Measurements from ENCODE around the gene EIF5A2.
"Not testable (repeated sequence)": the region's sequence is repeated elsewhere in the genome, so short reads cannot be mapped to it uniquely, and the experiment has no call there.

The EIF5A2 gene

GRCh38 chr3:170896781-170897180 lies 11.7 kb downstream of the EIF5A2 start:
- peaks cover 4% of the 10 kb centered on the region; the same call in 1 of the 2 replicates for H3K9me3 ChIP-seq (ENCODE audit: control insufficient read depth, insufficient read depth, low read length)
- no peak overlapping the region for H3K4me3 ChIP-seq (ENCODE audit: low read depth, low read length)
- no peak overlapping the region for H3K27ac ChIP-seq (ENCODE audit: low read depth, low read length)
- no peaks in the 10 kb centered on the region for H3K27me3 ChIP-seq (ENCODE audit: control insufficient read depth, insufficient read depth, low read length)
- no peaks in the 10 kb centered on the region for H3K4me1 ChIP-seq (ENCODE audit: control insufficient read depth, insufficient read depth, low read length)
- no peak overlapping the region for H3K9ac ChIP-seq (ENCODE audit: low read depth, low read length)
- H3K36me3 ChIP-seq (ENCODE audit: control insufficient read depth, insufficient read depth, low read length) = no peaks in the 10 kb centered on the region

GRCh38 chr3:170896333-170896732 lies 12.1 kb downstream of the EIF5A2 start:
- not testable (repeated sequence) for H3K4me1 ChIP-seq (ENCODE audit: control insufficient read depth, insufficient read depth, low read length); H3K9me3 ChIP-seq (ENCODE audit: control insufficient read depth, insufficient read depth, low read length); H3K36me3 ChIP-seq (ENCODE audit: control insufficient read depth, insufficient read depth, low read length); H3K27ac ChIP-seq (ENCODE audit: low read depth, low read length); H3K9ac ChIP-seq (ENCODE audit: low read depth, low read length); H3K4me3 ChIP-seq (ENCODE audit: low read depth, low read length); H3K27me3 ChIP-seq (ENCODE audit: control insufficient read depth, insufficient read depth, low read length)

DNA sequence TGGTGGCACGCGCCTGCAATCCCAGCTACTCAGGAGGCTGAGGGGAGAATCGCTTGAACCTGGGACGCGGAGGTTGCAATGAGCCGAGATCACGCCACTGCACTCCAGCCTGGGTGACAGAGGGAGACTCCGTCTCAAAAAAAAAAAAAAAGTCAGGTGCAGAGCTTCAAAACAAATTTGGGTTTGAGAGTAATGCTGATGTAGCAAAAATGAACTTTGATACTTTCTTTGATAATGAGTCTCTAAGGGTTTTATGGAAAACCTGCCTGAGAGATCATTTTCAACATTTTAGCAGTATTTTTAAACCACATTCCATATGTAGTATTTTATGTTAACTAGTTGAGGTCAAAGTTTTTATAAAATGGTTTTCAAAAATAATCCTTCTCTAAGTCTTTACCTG lies 14.5 kb downstream of the EIF5A2 start:
- Histone ChIP-seq H3K27me3 (ENCODE audit: control insufficient read depth, insufficient read depth, low read length) (no peaks in the 10 kb centered on the region), H3K36me3 (ENCODE audit: control insufficient read depth, insufficient read depth, low read length) (no peaks in the 10 kb centered on the region), H3K9ac (ENCODE audit: low read depth, low read length) (no peak overlapping the region), H3K9me3 (ENCODE audit: control insufficient read depth, insufficient read depth, low read length) (peaks cover 4% of the 10 kb centered on the region; the same call in 1 of the 2 replicates), H3K4me3 (ENCODE audit: low read depth, low read length) (no peak overlapping the region), H3K4me1 (ENCODE audit: control insufficient read depth, insufficient read depth, low read length) (no peaks in the 10 kb centered on the region), H3K27ac (ENCODE audit: low read depth, low read length) (no peak overlapping the region)

- Histone ChIP-seq H3K27me3 (ENCODE audit: control insufficient read depth, insufficient read depth, low read length) (no peaks in the 10 kb centered on the region), H3K36me3 (ENCODE audit: control insufficient read depth, insufficient read depth, low read length) (no peaks in the 10 kb centered on the region), H3K4me1 (ENCODE audit: control insufficient read depth, insufficient read depth, low read length) (no peaks in the 10 kb centered on the region), H3K9ac (ENCODE audit: low read depth, low read length) (no peak overlapping the region), H3K9me3 (ENCODE audit: control insufficient read depth, insufficient read depth, low read length) (no peaks in the 10 kb centered on the region), H3K27ac (ENCODE audit: low read depth, low read length) (no peak overlapping the region), H3K4me3 (ENCODE audit: low read depth, low read length) (no peak overlapping the region)
Measured at GRCh38 chr3:170889630-170890029, 18.8 kb downstream of the EIF5A2 start.

- Histone ChIP-seq H3K27ac (ENCODE audit: low read depth, low read length) (no peak overlapping the region), H3K4me1 (ENCODE audit: control insufficient read depth, insufficient read depth, low read length) (no peaks in the 10 kb centered on the region), H3K4me3 (ENCODE audit: low read depth, low read length) (no peak overlapping the region), H3K36me3 (ENCODE audit: control insufficient read depth, insufficient read depth, low read length) (no peaks in the 10 kb centered on the region), H3K9me3 (ENCODE audit: control insufficient read depth, insufficient read depth, low read length) (no peaks in the 10 kb centered on the region), H3K27me3 (ENCODE audit: control insufficient read depth, insufficient read depth, low read length) (no peaks in the 10 kb centered on the region), H3K9ac (ENCODE audit: low read depth, low read length) (no peak overlapping the region)
Measured at GRCh38 chr3:170889132-170889531, 19.3 kb downstream of the EIF5A2 start.

- H3K4me1 ChIP-seq (ENCODE audit: control insufficient read depth, insufficient read depth, low read length); H3K27ac ChIP-seq (ENCODE audit: low read depth, low read length); H3K27me3 ChIP-seq (ENCODE audit: control insufficient read depth, insufficient read depth, low read length); H3K9me3 ChIP-seq (ENCODE audit: control insufficient read depth, insufficient read depth, low read length); H3K9ac ChIP-seq (ENCODE audit: low read depth, low read length); H3K36me3 ChIP-seq (ENCODE audit: control insufficient read depth, insufficient read depth, low read length): not testable (repeated sequence)
- peak overlapping the region; percentile 21; the same call in 1 of the 2 replicates for H3K4me3 ChIP-seq (ENCODE audit: low read depth, low read length)
Measured at GRCh38 chr3:170884109-170884930, 24.1 kb downstream of the EIF5A2 start.

DNA sequence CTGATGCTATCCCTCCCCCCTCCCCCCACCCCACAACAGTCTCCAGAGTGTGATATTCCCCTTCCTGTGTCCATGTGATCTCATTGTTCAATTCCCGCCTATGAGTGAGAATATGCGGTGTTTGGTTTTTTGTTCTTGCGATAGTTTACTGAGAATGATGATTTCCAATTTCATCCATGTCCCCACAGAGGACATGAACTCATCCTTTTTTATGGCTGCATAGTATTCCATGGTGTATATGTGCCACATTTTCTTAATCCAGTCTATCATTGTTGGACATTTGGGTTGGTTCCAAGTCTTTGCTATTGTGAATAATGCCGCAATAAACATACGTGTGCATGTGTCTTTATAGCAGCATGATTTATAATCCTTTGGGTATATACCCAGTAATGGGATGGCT lies 29.7 kb downstream of the EIF5A2 start:
- H3K4me3 ChIP-seq (ENCODE audit: low read depth, low read length); H3K9me3 ChIP-seq (ENCODE audit: control insufficient read depth, insufficient read depth, low read length); H3K4me1 ChIP-seq (ENCODE audit: control insufficient read depth, insufficient read depth, low read length); H3K36me3 ChIP-seq (ENCODE audit: control insufficient read depth, insufficient read depth, low read length); H3K27me3 ChIP-seq (ENCODE audit: control insufficient read depth, insufficient read depth, low read length); H3K9ac ChIP-seq (ENCODE audit: low read depth, low read length); H3K27ac ChIP-seq (ENCODE audit: low read depth, low read length): not testable (repeated sequence)

DNA sequence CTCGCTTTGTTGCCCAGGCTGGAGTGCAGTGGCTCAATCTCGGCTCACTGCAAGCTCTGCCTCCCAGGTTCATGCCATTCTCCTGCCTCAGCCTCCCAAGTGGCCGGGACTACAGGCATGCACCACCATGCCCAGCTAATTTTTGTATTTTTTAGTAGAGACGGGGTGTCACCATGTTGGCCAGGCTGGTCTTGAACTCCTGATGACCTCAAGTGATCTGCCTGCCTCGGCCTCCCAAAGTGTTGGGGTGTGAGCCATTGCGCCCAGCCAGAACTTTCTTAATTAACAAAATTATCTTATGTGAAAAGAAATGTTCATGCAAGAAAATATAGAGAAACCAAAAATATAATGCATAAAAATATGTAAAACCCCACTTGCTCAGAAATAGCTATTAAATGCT lies 31.1 kb downstream of the EIF5A2 start:
- H3K9ac ChIP-seq (ENCODE audit: low read depth, low read length); H3K27me3 ChIP-seq (ENCODE audit: control insufficient read depth, insufficient read depth, low read length); H3K36me3 ChIP-seq (ENCODE audit: control insufficient read depth, insufficient read depth, low read length); H3K4me1 ChIP-seq (ENCODE audit: control insufficient read depth, insufficient read depth, low read length); H3K9me3 ChIP-seq (ENCODE audit: control insufficient read depth, insufficient read depth, low read length); H3K27ac ChIP-seq (ENCODE audit: low read depth, low read length); H3K4me3 ChIP-seq (ENCODE audit: low read depth, low read length): not testable (repeated sequence)

DNA sequence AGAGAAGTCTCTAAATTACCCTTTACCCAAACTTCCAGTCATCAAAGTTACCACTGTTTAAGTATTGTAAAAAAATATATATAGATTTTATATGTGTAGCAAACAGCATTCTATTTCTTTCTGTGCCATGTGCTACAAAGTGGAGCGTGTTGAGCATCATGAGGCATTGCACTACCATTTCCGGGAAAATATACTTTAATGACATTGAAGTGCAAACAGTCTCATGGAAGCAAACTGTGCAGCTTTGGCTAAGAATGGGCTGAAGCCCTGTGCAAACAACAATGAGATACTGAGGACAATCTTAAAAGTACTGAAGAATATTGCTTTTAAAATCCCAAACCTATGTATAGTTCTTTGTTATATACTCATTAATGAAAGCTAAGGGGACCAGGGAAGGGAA lies 31.9 kb downstream of the EIF5A2 start:
- no peaks in the 10 kb centered on the region for H3K36me3 ChIP-seq (ENCODE audit: control insufficient read depth, insufficient read depth, low read length)
- no peak overlapping the region for H3K4me3 ChIP-seq (ENCODE audit: low read depth, low read length)
- no peaks in the 10 kb centered on the region for H3K27me3 ChIP-seq (ENCODE audit: control insufficient read depth, insufficient read depth, low read length)
- no peak overlapping the region for H3K27ac ChIP-seq (ENCODE audit: low read depth, low read length)
- no peaks in the 10 kb centered on the region for H3K4me1 ChIP-seq (ENCODE audit: control insufficient read depth, insufficient read depth, low read length)
- H3K9me3 ChIP-seq (ENCODE audit: control insufficient read depth, insufficient read depth, low read length) = no peaks in the 10 kb centered on the region
- H3K9ac ChIP-seq (ENCODE audit: low read depth, low read length) = no peak overlapping the region

- Histone ChIP-seq H3K27ac (ENCODE audit: low read depth, low read length) (peak within 1 kb of the TSS; percentile 90), H3K9ac (ENCODE audit: low read depth, low read length) (peak within 1 kb of the TSS; percentile 95), H3K36me3 (ENCODE audit: control insufficient read depth, insufficient read depth, low read length) (peaks cover 40% of the 10 kb centered on the region), H3K27me3 (ENCODE audit: control insufficient read depth, insufficient read depth, low read length) (no peaks in the 10 kb centered on the region), H3K4me1 (ENCODE audit: control insufficient read depth, insufficient read depth, low read length) (no peaks in the 10 kb centered on the region), H3K4me3 (ENCODE audit: low read depth, low read length) (peak within 1 kb of the TSS; percentile 79), H3K9me3 (ENCODE audit: control insufficient read depth, insufficient read depth, low read length) (no peaks in the 10 kb centered on the region)
Measured at GRCh38 chr3:170869645-170870593, 38.5 kb downstream of the EIF5A2 start, which contains the start of gene RPL22L1. RPL22L1 (minus strand) TSS chr3:170870195; CDS start chr3:170870167, 28 bp downstream.

GRCh38 chr3:170869239-170869590 lies 39.2 kb downstream of the EIF5A2 start:
- Histone ChIP-seq H3K36me3 (ENCODE audit: control insufficient read depth, insufficient read depth, low read length) (peaks cover 40% of the 10 kb centered on the region), H3K4me1 (ENCODE audit: control insufficient read depth, insufficient read depth, low read length) (no peaks in the 10 kb centered on the region), H3K4me3 (ENCODE audit: low read depth, low read length) (peak overlapping the region; percentile 79), H3K9me3 (ENCODE audit: control insufficient read depth, insufficient read depth, low read length) (no peaks in the 10 kb centered on the region), H3K27me3 (ENCODE audit: control insufficient read depth, insufficient read depth, low read length) (no peaks in the 10 kb centered on the region), H3K27ac (ENCODE audit: low read depth, low read length) (peak overlapping the region; percentile 90), H3K9ac (ENCODE audit: low read depth, low read length) (peak overlapping the region; percentile 95)
